Measurements from ENCODE around the gene MYOCOS.

GRCh38 chr1:171576144-171576543 is 45.9 kb upstream of the MYOCOS start:
- TF ChIP-seq RBM39 (optimal IDR thresholded peaks at IDR 0.05; ENCODE audit: low read depth, low read length) (no peak), XRCC5 (IDR thresholded peaks at IDR 0.05; ENCODE audit: low read depth, low read length) (no peak), MYNN (IDR thresholded peaks at IDR 0.05) (no peak), MYNN (CRISPR knock-in tag; IDR thresholded peaks at IDR 0.05) (no peak), EZH2 (IDR thresholded peaks at IDR 0.05; ENCODE audit: borderline replicate concordance, low read depth, low read length) (no peak), POLR2AphosphoS5 (IDR thresholded peaks at IDR 0.05; ENCODE audit: control insufficient read depth, insufficient read depth, low read depth, low read length) (no peak), E2F1 (CRISPR knock-in tag; IDR thresholded peaks at IDR 0.05) (no peak)
- TF ChIP-seq, protein P1, sequence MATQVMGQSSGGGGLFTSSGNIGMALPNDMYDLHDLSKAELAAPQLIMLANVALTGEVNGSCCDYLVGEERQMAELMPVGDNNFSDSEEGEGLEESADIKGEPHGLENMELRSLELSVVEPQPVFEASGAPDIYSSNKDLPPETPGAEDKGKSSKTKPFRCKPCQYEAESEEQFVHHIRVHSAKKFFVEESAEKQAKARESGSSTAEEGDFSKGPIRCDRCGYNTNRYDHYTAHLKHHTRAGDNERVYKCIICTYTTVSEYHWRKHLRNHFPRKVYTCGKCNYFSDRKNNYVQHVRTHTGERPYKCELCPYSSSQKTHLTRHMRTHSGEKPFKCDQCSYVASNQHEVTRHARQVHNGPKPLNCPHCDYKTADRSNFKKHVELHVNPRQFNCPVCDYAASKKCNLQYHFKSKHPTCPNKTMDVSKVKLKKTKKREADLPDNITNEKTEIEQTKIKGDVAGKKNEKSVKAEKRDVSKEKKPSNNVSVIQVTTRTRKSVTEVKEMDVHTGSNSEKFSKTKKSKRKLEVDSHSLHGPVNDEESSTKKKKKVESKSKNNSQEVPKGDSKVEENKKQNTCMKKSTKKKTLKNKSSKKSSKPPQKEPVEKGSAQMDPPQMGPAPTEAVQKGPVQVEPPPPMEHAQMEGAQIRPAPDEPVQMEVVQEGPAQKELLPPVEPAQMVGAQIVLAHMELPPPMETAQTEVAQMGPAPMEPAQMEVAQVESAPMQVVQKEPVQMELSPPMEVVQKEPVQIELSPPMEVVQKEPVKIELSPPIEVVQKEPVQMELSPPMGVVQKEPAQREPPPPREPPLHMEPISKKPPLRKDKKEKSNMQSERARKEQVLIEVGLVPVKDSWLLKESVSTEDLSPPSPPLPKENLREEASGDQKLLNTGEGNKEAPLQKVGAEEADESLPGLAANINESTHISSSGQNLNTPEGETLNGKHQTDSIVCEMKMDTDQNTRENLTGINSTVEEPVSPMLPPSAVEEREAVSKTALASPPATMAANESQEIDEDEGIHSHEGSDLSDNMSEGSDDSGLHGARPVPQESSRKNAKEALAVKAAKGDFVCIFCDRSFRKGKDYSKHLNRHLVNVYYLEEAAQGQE (IDR thresholded peaks at IDR 0.05; ENCODE audit: borderline replicate concordance): no peak
- TF ChIP-seq, protein P1 (CRISPR knock-in tag; IDR thresholded peaks at IDR 0.05; ENCODE audit: low read depth): no peak
